C4-2B (cell line): Measurements from ENCODE around the gene ACVRL1.

Experiments used
- H3K27ac ChIP-seq: fragments of 450-650 bp; 2 replicates; pipeline ENCODE4 v1.5.1; 2017
- ZFX ChIP-seq: fragments of 450-650 bp; IDR thresholded peaks from 2 replicates; pipeline ENCODE4 v1.6.1; 2017
- TF ChIP-seq, protein P1 (sequence below): fragments of 450-650 bp; conservative IDR thresholded peaks from 2 replicates; pipeline ENCODE4 v1.5.1; 2017; ENCODE audit warnings: mild to moderate bottlenecking

The ACVRL1 gene

GRCh38 chr12:51972849-51973273, 65.6 kb downstream of the ACVRL1 start:
- no peak overlapping the region for H3K27ac ChIP-seq
- no peak for TF ChIP-seq ZFX
- TF ChIP-seq, protein P1, sequence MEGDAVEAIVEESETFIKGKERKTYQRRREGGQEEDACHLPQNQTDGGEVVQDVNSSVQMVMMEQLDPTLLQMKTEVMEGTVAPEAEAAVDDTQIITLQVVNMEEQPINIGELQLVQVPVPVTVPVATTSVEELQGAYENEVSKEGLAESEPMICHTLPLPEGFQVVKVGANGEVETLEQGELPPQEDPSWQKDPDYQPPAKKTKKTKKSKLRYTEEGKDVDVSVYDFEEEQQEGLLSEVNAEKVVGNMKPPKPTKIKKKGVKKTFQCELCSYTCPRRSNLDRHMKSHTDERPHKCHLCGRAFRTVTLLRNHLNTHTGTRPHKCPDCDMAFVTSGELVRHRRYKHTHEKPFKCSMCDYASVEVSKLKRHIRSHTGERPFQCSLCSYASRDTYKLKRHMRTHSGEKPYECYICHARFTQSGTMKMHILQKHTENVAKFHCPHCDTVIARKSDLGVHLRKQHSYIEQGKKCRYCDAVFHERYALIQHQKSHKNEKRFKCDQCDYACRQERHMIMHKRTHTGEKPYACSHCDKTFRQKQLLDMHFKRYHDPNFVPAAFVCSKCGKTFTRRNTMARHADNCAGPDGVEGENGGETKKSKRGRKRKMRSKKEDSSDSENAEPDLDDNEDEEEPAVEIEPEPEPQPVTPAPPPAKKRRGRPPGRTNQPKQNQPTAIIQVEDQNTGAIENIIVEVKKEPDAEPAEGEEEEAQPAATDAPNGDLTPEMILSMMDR, result no peak
